ENCODE measurements around the gene KTN1.
A peak's percentile ranks its signal among the peaks of the same experiment; 100 is the strongest.

Gene KTN1

GRCh38 chr14:55702511-55702910 is 122.5 kb downstream of the KTN1 start:
- H3K4me3 ChIP-seq (ENCODE audit: control insufficient read depth, low read depth, low read length), result no peak overlapping the region
- DNase-seq (ENCODE audit: low read depth), result no peak
- TF ChIP-seq CTCF (IDR thresholded peaks at IDR 0.05; ENCODE audit: control insufficient read depth, insufficient read depth, low read depth, low read length, missing control alignments), result no peak

- TF ChIP-seq CTCF (IDR thresholded peaks at IDR 0.05; ENCODE audit: control insufficient read depth, insufficient read depth, low read depth, low read length, missing control alignments), result no peak
- no peak overlapping the region for H3K4me3 ChIP-seq (ENCODE audit: control insufficient read depth, low read depth, low read length)
- no peak for DNase-seq (ENCODE audit: low read depth)
Measured at GRCh38 chr14:55704654-55705053, 124.6 kb downstream of the KTN1 start.

- TF ChIP-seq CTCF (IDR thresholded peaks at IDR 0.05; ENCODE audit: control insufficient read depth, insufficient read depth, low read depth, low read length, missing control alignments), result no peak
- no peak overlapping the region for H3K4me3 ChIP-seq (ENCODE audit: control insufficient read depth, low read depth, low read length)
- no peak for DNase-seq (ENCODE audit: low read depth)
Measured at GRCh38 chr14:55705651-55706364, 125.8 kb downstream of the KTN1 start.

- H3K4me3 ChIP-seq (ENCODE audit: control insufficient read depth, low read depth, low read length), result no peak overlapping the region
- no peak for DNase-seq (ENCODE audit: low read depth)
- TF ChIP-seq CTCF (IDR thresholded peaks at IDR 0.05; ENCODE audit: control insufficient read depth, insufficient read depth, low read depth, low read length, missing control alignments), result no peak
Measured at GRCh38 chr14:55706365-55706684, 126.3 kb downstream of the KTN1 start.

- TF ChIP-seq CTCF (IDR thresholded peaks at IDR 0.05; ENCODE audit: control insufficient read depth, insufficient read depth, low read depth, low read length, missing control alignments), result no peak
- no peak overlapping the region for H3K4me3 ChIP-seq (ENCODE audit: control insufficient read depth, low read depth, low read length)
- no peak for DNase-seq (ENCODE audit: low read depth)
Measured at GRCh38 chr14:55706893-55707292, 126.9 kb downstream of the KTN1 start.

- TF ChIP-seq CTCF (IDR thresholded peaks at IDR 0.05; ENCODE audit: control insufficient read depth, insufficient read depth, low read depth, low read length, missing control alignments), result peak; percentile 77
- no peak overlapping the region for H3K4me3 ChIP-seq (ENCODE audit: control insufficient read depth, low read depth, low read length)
- peak; percentile 29 for DNase-seq (ENCODE audit: low read depth)
Measured at GRCh38 chr14:55707365-55707804, 127.4 kb downstream of the KTN1 start.
